Fibroblast of mammary gland (primary cell): Measurements from ENCODE around the gene OR4F17.
"Not testable (repeated sequence)": the region's sequence is repeated elsewhere in the genome, so short reads cannot be mapped to it uniquely, and the experiment has no call there.

Experiments
- DNase-seq: peaks from one replicate; pipeline ENCODE4 v3.0.0-alpha.2; 2010; ENCODE audit warnings: low read depth
- H3K4me3 ChIP-seq: 2 replicates; pipeline ENCODE4 v1.5.1; 2011; ENCODE audit warnings: low read depth, mild to moderate bottlenecking, low read length, moderate library complexity; ENCODE audit not compliant: control insufficient read depth

OR4F17 gene, protein sequence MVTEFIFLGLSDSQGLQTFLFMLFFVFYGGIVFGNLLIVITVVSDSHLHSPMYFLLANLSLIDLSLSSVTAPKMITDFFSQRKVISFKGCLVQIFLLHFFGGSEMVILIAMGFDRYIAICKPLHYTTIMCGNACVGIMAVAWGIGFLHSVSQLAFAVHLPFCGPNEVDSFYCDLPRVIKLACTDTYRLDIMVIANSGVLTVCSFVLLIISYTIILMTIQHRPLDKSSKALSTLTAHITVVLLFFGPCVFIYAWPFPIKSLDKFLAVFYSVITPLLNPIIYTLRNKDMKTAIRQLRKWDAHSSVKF

DNA sequence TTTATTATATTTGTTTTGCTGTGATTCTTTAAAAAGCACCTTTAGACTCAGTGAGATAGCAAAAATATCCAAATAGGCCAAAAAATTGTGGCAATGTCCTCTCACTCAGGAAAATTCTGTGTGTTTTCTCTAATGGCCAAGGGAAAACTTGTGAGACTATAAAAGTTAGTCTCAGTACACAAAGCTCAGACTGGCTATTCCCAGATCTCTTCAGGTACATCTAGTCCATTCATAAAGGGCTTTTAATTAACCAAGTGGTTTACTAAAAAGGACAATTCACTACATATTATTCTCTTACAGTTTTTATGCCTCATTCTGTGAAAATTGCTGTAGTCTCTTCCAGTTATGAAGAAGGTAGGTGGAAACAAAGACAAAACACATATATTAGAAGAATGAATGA lies at the start of gene OR4F17:
Gene OR4F17, plus strand, starts transcription at position 301 of the 400 bp plus-strand sequence. CDS start 3,575 bp downstream, outside the sequence.
- H3K4me3 ChIP-seq: not testable (repeated sequence)

DNA sequence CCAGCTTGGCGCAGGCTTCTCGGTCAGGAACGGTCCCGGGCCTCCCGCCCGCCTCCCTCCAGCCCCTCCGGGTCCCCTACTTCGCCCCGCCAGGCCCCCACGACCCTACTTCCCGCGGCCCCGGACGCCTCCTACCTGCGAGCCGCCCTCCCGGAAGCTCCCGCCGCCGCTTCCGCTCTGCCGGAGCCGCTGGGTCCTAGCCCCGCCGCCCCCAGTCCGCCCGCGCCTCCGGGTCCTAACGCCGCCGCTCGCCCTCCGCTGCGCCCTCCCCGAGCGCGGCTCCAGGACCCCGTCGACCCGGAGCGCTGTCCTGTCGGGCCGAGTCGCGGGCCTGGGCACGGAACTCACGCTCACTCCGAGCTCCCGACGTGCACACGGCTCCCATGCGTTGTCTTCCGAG lies 36.1 kb upstream of the OR4F17 start:
- not testable (repeated sequence) for DNase-seq, H3K4me3 ChIP-seq

More for the DNA sequence above, at the start of gene OR4F17:
- DNase-seq: not testable (repeated sequence)

DNA sequence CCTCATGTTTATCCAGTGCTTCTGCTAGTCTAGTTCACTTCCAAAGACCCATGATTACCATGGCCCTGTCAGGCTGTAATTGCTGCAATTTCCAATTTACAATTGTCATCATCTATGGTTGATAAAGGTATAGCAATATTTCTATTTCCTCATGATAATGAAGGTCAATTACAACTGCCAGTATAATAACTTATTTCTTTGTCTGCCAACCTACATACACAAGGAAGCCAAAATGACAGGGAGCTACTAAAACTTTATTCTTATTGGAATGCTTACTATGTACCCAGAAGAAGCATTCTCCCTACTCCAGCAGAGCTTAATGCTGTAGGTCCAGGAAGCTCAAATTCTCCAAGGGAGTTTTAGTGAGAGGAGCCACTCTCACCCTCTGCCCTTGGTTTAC lies 24.0 kb upstream of the OR4F17 start:
- DNase-seq, H3K4me3 ChIP-seq: not testable (repeated sequence)

DNA sequence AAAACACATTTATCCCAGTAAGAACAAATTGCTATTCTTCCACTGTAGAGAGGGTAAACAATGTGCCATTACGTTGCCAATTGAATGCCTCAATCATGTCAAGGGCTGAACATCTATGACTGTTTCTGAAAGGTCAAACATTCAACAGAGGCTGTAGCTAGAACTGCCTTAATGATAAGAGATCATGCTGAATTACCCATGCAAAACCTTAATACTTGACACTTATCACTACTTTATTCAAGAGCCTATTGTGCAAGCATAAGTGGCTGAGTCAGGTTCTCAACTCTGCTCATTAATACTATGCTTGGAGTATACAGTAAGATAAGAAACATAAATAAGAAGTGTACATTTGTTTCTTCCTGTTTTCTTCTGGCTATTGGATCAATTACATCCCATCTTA lies 23.3 kb upstream of the OR4F17 start:
- H3K4me3 ChIP-seq, DNase-seq: not testable (repeated sequence)

DNA sequence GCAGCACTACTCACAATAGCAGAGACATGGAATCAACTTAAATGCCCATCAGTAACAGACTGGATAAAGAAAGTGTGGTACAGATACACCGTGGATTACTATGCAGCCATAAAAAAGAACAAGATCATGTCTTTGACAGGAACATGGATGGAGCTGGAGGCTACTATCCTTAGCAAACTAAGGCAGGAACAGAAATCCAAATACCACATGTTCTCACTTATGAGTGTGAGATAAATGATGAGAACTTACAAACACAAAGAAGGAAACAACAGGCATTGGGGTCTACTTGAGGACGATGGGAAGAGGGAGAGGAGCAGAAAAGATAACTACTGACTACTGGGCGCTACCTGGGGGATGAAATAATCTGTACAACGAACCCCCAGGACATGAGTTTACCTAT lies 16.2 kb upstream of the OR4F17 start:
- not testable (repeated sequence) for DNase-seq, H3K4me3 ChIP-seq

DNA sequence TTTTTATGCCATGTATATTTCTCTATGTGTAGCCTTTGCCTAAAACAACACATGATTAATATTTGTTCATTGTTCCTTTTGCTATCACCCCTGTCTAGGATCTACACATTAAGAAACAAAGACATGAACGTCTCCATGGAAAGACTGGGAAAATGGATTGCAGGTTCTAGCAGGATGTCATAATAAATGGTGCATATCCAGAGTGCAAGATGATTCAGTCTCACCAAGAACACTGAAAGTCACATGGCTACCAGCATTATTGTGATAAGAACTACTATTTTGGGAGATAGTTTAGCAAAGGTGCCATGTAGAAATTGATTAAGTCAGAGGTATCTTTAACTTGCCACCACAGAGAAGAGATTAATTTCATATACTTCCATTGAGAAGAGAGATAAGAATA lies 12.1 kb upstream of the OR4F17 start:
- H3K4me3 ChIP-seq, DNase-seq: not testable (repeated sequence)

DNA sequence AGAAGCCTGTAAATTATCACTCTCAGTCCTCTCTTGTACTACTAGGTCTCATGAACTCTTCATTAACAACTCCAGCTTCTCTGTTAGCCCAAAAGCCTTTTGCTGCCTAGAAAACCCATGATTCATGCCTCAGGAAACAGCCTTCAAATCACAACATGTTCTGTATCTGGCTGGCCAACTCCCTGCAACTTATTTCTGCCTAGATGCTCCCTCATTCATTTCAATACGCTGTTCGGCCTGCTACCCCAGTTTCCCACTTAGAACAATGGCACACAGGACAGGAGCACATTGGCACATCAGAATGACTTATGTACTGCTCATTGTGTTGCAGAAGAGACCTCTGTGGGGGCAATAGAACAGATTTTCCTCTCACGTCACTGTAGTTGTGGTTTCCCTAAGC lies 9.3 kb upstream of the OR4F17 start:
- DNase-seq: not testable (repeated sequence)

DNA sequence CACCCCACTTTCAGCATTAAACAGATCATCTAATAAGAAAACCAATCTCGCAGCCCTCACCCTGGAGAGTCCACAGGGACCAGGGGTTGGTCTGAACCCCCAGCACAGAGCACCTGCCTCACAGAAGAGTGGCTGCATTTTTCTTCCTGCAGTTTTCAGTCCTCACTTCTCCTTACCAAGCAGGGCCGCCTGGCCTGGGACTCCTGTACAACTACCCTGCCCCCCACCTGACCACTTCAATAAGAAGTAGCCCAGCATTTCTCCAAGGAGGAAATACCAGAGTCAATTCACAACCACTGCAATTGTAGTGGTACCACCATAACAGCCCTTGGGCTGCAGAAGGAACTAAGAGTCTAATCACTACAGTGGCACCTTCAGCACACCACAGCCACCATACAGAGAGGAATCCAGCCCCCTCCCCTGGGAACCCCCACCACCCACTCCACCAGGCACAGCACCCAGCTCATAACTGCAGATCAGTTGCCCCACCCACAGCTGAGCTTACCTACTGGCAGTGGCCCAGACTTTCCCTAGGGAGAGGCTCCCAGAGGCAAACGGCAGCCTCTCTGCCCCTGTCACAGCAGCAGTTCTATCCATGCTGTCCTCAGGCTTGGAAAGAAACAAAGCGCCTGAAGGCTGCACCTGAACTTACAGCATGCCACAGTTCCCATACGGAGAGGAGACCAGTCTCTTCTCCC lies 13.7 kb downstream of the OR4F17 start:
- DNase-seq, H3K4me3 ChIP-seq: not testable (repeated sequence)

More for the DNA sequence above, 9.3 kb upstream of the OR4F17 start:
- H3K4me3 ChIP-seq: not testable (repeated sequence)
